Stimulated activated CD4-positive, alpha-beta T cell treated with anti-CD3 and anti-CD28 coated beads, Interleukin-4, amount 100 ng/mL, for 24 hours (primary cell): ENCODE results near the gene LIM2.

Experiments used
- DNase-seq: peaks from one replicate; pipeline ENCODE4 v3.0.0-alpha.2; 2020

The LIM2 gene

DNA sequence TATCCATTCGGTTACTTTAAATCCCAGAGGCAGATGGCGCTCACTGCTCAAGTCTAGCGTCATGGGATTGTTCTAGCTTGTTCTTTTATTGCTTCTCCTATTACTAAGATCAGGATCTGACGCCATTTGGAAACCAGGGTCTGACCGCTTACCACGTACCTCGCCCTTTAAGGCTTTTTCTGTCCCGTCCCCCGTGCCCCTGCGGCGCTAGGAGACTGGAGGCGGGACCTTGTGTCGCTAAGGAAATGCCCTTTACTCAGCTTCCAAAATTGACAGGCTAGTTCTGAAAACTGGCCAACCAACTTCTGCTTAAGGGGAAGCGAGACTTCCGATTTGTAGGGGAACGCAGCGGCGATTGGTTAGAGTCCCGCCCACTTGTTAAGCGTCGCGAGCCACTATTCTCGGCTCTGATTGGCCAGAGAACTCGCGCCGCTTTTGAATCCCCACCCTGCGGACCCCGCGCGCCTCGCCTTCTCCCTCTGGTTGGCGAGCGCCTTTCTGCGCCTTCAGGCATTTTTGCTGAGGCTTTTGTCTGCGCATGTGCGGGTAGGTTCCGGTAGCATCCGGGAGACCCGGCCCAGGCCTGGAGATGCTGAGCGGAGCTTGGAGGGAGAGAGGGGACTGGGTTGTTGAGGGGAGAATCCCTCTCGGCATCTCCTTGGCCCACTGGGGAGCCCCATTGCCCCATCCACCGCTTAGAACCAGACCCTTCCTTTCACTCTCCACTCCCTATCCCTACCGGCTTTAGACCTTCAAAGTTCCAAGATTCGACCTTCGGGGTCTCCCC, 6.5 kb upstream of the LIM2 start:
- peak; percentile 91 for DNase-seq

DNA sequence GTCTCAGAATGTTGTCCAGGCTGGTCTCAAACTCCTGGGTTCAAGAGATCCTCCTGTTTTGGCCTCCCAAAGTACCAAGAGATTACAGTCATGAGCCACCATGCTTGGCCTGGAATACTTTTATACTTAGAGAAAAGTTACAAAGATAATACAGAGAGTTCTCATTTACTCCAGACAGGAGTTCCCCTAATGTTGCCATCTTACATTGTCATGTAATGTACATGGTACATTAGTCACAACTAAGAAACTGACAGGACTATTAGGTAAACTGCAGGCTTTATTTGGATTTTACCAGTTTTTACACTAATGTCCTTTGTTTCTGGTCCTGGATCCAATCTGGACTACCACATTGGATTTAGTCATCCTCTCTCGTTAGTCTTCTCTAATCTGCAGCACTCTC, 4.9 kb upstream of the LIM2 start:
- DNase-seq: no peak

DNA sequence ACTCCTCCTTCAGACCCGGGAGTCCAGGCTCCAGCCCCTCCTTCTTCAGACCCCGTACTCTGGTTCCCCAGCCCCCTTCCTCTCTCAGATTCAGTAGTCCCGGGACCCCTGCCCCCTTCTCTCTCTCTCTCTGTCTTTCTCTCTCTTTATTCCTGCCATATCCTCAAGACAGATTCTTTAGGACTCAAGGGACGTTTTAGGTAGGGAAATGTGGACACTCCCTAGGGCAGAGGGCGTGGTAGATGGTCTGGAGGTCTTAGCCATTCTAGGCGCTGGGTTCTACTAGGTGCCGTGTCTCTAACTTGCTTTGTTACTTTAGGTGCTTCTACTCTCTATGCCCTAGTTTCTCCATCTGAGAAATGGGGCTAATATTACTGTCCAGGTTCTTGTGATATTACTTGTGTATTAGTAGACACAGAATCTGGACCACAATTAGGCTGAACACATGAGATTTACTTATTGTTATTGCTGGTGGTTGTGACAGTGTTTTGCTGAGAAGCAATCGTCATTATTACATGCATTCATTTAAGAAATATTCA, 3.4 kb upstream of the LIM2 start:
- DNase-seq: no peak

DNA sequence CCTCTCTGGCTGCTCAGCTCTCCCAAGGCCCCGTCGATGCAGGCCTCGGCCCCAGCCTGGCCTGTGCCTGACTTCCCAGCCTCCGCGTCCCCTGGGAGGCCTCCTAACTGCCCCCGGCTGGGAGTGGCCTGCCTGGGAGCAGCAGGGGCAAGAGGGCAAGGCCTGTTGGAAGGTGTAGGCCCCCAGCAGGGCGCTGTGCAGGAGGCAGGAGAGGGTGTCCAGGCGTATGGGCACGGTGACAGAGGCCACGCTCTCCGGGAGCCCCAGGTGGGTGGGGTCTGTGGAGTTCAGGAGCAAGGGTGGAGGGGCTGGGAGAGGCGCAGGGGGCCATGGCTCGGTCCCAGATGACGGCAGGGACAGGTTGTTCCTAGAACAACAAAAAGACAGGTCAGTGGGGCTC, 1.4 kb upstream of the LIM2 start:
- no peak for DNase-seq

DNA sequence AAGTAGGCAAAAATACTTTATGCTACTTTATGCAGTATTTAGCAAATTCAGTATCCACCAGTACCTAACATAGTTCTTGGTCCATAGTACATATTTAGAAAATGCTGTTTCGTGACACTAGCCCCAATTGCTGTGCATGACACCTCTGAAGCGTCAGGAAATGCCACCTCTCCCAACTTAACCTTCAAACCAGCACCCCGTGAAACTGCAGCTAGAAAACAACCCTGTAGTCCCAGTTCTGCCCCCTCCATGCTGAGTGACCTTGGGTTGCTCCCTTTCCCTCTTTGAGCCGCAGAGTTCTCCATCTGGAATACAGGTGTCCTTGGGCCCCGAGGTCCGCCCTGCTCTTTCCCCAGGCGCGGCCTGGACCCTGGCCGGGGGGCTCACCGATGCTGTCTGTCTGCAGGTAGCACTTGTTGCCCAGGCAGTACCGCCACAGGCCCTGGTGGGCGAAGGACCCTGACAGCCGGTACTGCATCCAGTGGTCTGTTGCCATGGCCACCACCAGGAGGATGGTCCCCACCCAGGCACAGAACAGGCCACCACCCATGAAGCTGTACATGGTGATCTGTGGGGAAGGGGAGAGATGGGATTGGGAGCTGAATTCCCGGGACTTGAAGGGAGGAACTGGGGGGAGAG, 773 bp downstream of the LIM2 start:
- no peak for DNase-seq

DNA sequence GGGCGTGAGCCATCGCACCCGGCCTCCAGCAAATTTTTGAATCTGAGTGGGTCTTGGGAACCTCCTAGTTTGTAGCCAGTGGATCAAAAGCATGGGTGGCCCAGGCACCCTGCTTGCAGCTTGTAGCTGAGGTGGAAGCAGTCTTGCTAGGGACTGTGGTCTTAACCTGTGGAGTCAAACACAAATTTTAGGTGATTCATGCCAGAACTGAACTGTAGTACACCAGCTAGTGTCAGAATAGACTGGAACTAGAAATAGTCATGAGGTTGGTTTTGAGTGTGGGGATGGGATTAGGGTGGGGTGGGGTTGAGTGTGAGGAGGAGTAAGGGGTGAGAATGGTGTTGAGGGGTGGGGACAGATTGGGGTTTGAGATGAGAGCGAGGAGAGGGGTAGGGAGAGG, 5.8 kb downstream of the LIM2 start:
- no peak for DNase-seq

DNA sequence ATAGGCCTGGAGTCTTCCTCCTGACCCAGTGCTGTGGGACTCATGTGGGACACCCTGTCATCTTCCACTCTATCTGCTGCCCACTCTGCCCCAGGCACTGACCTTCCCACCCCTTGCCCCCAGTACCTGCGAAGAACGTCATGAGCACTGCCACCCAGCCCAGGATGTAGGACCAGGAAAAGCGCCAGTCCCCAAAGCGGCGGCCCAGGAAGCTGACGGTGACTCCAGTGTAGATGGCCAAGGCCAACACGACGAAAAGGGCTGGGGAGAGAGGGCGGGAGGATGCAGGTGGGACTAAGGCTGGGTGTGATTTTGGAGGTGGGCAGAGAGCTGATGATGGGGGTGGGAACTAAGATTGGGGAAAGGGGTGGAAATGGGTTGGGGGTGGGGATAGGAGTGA, 7.4 kb downstream of the LIM2 start:
- DNase-seq: no peak

DNA sequence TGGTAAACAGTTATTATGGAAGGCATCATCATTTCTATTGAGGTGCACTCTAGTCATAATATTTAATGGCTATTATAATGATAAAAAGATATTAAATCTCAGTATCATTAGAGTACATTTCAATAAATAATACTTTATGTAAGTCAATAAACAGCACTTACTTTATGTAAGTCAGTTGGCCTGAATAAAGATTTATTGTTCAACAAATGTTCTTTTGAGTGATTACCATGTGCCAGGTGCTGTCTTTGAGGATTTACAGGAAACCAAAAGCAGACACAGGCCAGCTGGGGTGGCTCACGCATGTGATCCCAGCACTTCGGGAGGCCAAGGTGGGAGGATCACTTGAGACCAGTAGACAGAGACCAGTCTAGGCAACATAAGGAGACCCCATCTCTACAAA, 10.4 kb downstream of the LIM2 start:
- DNase-seq: no peak

DNA sequence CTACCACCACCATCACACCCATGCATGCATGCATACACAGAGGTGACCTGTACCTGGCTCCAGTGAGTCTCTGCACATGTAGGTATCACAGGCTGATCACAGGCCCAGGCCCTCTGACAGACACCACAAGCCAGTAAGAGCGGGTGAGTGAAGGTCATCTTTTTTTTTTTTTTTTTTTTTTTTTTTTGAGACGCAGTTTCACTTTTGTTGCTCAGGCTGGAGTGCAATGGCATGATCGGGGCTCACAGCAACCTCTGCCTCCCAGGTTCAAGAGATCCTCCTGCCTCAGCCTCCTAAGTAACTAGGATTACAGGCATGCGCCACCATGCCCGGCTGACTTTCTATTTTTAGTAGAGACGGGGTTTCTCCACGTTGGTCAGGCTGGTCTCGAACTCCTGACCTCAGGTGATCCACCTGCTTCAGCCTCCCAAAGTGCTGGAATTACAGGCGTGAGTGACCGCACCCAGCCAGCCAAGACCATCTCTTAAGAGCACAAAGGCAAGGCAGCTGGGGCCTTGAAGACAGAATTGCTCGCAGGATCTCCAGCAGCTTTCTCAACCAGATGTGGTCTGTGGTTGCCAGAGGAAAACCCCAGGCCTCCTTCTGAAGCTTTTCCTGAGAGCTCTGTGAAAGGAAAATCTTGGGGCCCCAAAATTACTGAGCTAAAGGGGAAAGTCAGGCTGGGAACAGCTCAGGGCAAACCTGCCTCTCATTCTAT, 12.1 kb downstream of the LIM2 start:
- peak; percentile 52 for DNase-seq

DNA sequence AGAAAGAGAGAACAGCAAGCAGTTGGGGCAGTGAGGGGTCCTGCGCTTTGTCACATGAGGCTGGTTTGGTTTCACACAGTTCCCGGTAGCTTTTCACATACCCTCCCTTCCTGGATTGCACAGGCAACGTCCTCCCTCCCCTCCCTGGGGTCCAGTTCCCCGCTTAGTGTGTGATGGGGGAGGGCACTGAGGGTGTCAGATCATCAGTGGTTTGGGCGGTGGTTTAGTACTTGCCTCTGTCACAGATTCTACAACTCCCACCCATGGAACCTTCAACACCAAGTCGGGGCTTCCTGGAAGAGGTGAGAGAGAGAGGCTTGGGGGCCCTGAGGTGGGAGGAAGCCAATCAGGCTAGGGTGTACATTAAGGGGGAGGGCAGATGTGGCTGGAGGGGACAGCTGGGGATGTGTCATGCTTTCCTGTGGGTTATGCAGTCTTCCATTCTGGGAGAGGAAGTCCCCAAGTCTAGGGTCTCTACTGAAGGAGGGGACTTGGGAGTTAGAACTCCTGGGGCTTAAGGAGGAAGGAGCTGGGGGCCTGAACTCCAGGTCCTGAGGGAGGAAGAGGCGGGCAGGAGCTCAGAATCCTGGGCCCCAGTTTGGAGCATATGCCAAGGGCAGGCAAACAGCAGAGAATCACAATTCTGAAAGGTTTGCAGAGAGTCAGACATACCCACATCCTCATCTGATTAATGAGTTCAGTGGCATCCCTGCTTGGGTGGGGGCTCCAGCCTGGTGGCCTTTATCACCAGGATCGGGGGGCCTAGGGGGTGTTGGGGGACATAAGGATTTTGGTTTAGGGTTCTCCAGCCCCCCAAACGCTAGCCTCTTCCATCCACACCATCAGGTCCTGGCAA, 14.9 kb downstream of the LIM2 start, which contains the start of gene NKG7:
Gene NKG7, minus strand, starts transcription at position 6 of the 856 bp plus-strand sequence. CDS start 119 bp downstream, outside the sequence.
- DNase-seq: peak; percentile 86

DNA sequence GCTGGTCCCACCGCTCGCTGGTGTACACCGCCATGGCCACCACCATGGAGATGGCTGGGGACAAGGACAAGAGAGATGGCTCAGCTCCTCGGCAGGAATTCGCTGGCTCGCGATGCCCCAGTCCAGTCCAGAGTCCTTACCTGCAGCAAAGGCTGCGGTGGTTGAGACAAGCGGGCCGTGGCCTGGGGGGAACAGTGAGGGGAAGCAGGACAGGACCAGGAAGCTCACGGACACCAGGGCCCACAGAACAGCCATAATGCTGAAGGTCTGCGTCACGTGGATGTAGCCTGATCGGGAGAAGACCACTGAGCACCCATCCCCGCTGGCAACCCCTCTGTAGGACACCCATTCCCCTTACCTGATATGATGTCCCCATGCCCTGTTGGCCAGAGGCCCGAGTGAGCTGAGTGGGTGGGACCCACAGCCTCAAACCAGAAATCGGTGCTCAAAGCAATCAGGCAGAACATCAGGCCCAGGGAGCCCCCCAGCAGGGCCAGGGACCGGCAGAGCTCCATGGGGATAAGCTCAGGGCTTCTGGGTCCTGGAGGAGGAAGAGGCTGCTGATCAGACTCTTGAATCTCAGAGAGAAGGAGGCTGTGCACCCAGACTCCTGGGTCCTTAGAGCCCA, 15.6 kb downstream of the LIM2 start:
- DNase-seq: no peak

DNA sequence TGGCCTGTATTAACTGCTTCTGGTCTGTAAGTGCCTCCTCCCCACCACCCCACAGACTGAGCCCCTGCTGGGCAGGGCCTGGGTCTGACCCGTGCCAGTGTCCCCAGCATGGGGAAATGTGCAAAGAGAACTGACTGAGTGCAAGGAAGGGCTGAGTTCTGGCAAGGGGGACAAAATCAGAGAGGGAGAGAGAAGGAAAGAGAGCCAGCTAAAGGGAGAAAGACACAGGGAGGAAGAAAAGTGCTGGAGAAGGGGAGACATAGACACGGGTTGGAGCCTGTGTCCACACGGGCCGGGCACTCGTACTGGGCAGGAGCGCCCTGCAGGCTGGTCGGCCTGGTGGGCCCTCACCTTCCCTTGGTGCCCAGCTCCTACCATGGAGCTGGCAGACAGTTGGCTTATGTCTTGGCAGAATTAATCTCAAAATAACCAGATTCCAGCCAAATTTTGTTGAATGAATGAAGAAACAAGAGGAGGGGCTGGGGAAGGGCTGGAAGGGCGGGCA, 16.5 kb downstream of the LIM2 start:
- no peak for DNase-seq

DNA sequence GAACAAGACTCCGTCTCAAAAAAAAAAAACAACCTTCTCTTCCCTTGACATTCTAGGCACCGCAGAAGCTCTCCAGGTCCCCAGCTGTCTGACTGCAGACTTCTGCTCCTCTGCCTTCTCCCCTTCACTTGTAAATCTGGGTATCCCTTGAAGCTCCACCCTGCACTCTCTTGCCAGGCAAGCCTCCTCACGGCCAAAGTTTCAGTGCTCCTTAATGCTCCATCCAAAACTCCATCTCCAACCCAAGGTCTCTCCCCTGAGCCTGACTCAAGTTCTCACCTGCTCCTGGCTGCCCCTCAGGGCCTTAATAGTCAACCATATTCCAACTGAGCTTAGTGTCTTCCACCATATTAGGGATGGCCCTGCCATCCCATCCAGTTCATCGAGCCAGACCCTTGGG, 17.5 kb downstream of the LIM2 start:
- no peak for DNase-seq

DNA sequence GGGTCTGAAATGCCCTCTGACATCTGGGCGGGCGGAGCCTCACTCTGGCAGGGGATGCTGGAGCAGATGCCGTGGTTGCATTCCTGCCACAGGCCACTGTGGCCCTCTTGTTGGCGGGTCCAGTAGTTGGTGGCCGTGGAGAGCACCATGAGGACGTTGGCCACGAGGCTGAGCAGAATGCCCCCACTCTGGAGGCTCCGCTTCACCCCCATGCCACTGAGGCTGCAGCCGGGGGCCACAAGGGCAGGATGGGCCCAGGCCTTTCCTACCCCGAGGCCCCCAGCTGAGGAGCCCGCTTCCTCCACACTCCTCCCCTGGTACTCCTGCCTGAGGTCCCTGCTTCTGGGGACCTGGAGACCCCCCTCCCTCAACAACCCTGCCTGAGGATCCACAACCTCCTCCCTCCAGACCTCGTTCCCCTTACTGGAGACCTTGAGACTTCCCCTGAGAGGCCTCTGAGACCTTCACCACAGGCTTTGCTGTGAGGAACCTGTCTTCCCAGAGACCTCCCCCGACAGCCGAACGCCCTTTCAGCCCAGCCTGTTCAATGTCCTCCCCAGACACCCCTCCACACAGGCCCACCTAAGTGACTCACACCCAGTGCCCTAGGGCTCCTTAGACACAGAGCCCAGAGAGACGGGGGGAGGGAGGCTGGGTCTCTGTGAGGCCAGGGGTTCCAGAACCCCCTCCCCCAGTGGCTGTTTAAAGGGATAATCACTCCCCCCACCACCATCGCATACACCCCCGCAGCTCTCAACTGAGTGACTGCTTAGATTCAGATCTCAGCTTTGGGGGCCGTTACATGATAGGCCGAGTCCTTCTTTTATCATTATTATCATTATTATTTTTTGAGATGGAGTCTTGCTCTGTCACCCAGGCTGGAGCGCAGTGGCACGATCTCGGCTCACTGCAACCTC, 19.1 kb downstream of the LIM2 start, which contains the start of gene CLDND2:
Gene CLDND2, minus strand, starts transcription at position 638 of the 917 bp plus-strand sequence. Its CDS starts 426 bp downstream, at position 212.
- peak; percentile 19 for DNase-seq

DNA sequence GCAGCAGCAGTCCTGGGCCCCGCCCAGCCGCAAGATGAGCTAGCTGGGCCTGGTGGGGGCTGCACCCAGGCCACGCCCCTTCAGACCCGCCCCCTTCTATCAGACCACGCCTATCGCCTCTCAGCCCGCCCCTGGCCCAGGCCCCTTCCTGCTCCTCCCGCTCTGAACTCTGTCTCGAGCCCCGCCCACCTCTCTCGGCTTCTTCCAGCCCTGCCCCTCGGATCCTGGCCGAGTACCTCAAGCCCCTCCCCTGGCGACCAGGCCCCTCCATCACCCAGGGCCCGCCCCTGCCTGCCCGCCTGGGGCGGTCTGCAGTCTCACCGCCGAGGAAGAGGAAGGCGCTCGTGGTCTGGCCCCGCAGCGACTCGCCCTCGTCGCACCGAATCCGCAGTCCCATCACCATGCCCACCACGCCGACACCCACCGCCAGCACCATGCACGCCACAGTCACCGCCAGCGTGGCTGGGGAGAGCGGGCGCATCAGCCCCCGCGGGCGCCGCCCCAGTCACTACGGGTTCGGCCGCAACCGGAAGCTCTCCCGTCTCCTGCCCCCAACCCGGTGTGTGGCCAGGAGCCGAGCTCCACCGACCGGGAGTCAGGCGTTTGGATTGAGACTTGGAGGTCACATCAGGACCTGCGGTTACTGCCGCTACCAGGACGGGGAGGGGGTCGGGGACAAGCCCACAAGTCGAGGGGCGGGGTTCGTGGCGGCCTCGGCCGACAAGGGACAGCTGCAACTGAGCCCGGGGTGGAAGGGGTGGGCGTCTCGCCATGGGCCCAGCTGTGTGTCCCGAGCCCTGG, 20.0 kb downstream of the LIM2 start:
- peak; percentile 98 for DNase-seq

DNA sequence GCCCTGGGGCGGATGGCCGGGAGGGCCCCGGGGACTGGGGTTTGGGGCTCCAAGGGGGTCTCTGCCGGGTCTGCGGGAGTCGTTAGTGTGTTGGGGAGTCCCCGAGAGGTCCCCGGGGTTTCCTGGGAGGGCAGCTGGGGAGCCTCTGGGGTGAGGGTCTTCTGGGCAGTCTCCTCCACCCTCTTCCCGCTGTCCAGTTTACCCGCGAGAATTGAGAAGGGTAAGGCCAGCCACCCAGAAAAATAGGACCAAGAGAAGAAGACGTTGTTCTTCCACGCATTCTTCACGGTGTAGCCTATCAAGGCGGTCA, 20.6 kb downstream of the LIM2 start:
- DNase-seq: peak; percentile 43

DNA sequence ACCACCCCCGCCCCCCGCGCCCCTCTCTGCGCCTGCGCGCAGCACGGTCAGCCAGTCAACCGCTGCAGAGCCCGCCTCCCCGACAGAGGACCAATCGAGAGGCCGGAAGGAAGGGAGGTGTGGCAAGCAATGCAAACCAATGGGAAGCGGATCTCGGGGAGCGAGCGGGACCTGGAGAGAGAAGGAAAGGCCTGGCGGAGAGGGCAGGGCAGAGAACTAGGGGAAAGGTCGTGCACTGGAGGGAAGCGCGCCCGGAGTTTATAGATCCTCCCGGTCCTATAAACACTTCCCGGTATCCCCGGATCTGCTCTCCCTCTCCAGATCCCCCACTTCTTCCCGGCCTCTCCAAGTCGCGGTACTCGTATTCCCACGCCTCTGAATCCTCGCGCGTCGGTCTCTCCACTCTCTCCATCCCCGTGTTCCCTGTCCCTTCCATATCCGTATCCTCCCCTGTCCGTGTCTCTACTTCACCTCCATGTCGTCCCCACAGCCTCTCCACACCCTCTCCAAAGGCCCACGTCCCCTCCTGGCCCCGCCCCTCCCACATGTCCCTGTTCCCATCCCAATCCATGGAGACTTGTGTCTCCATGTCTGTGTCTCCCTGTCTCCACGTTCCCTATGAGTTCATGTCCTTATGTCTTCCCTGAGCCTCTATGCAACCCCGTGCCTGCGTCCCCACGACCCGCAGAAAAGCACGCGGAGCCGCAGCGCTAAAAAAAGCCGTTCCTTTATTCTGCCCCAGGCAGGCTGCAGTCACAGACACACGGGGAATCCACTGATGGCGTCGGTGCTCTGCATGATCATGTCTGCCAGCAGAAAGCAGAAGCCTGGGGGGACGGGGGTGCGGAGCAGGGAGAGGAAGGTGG, 21.2 kb downstream of the LIM2 start:
- DNase-seq: peak; percentile 96

DNA sequence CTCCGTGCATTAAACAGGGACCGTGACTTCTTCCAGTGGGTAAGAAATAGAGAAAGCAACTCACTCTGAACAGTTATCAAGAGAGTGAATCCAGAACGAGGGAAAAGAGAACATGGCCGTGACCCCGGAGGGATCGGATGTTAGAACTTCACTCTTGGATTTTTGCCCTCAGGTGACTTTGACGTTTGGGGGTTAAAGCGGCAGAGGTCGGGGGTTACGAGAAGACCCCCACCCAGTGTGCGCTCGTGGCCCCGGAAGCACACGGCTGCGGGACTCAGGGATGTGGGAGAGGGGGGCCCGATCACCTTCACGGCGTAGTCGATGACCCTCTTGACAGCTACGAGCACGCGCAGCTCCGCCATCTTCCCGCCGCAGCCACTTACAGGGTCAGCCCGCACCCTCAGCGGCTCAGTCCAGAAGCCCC, 21.8 kb downstream of the LIM2 start, which contains the start of gene ETFB:
Gene ETFB, minus strand, starts transcription at position 424 of the 424 bp plus-strand sequence. Its CDS starts 62 bp downstream, at position 362.
- no peak for DNase-seq
